ENCODE data around the gene MAPK7.

MAPK7 gene

DNA sequence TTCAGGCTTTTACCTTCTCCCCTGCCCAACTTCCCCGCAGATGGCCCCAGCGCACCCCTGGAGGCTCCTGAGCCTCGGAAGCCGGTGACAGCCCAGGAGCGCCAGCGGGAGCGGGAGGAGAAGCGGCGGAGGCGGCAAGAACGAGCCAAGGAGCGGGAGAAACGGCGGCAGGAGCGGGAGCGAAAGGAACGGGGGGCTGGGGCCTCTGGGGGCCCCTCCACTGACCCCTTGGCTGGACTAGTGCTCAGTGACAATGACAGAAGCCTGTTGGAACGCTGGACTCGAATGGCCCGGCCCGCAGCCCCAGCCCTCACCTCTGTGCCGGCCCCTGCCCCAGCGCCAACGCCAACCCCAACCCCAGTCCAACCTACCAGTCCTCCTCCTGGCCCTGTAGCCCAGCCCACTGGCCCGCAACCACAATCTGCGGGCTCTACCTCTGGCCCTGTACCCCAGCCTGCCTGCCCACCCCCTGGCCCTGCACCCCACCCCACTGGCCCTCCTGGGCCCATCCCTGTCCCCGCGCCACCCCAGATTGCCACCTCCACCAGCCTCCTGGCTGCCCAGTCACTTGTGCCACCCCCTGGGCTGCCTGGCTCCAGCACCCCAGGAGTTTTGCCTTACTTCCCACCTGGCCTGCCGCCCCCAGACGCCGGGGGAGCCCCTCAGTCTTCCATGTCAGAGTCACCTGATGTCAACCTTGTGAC lies 3.6 kb downstream of the MAPK7 start:
- no peak for DNase-seq

DNA sequence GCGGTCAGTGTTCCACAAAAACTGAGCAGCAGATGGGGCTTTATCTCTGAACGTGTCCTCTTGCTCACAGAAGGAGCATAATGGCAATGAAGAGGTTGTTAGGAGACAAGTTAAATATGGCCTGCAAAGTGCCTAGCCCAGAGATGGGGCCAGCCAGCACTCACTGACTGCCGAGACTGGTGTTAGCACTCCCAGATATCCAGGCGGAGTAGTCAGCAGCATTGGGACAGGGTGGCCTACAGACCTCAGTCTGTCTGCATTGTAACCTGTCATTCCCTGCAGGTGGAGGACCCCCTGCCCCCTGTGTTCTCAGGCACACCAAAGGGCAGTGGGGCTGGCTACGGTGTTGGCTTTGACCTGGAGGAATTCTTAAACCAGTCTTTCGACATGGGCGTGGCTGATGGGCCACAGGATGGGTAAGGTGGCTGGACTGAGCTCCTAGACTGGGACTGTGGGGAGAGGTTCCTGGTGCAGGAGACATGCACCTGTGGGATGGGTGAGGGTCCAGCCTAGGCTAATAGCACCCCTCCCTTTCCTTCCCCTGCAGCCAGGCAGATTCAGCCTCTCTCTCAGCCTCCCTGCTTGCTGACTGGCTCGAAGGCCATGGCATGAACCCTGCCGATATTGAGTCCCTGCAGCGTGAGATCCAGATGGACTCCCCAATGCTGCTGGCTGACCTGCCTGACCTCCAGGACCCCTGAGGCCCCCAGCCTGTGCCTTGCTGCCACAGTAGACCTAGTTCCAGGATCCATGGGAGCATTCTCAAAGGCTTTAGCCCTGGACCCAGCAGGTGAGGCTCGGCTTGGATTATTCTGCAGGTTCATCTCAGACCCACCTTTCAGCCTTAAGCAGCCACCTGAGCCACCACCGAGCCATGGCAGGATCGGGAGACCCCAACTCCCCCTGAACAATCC lies 4.5 kb downstream of the MAPK7 start:
- no peak for DNase-seq

DNA sequence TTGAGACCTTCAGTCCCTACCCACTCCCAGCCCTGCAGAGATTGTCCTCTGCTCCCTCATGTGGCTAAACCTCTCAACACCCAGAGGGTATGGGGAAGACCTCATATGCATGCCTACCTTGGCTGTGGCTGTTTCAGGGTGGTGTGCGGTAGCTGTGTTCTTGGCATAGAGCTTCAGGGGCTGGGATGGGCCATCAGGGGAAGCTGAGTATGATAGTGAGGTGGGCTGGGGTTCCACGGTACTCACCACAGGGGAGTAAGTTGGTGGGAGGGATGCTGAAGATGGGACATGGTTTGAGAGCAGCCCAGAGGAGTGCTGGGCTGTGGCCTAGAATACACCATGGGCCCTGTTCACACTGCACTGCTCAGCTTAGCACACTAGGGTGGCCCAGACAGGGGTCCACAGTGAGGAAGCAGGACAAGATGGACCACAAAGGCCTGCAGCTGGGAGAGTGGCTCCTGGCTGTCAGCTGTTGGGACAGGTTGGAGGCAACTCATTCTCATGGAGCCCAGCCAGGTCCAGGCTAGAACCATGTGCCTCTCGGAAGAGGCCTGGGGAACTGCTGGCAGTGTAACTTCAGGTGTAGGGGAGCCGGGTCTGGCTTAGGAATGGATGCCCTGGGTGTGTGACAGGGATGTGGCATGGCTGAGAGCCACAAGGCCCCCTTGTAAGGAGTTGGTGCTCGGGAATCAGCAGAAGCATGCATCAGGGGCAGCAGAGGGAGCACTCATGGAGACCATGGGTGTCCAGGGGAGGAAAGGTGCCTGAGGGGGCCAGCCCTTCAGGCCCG lies 5.6 kb downstream of the MAPK7 start:
- DNase-seq = no peak

DNA sequence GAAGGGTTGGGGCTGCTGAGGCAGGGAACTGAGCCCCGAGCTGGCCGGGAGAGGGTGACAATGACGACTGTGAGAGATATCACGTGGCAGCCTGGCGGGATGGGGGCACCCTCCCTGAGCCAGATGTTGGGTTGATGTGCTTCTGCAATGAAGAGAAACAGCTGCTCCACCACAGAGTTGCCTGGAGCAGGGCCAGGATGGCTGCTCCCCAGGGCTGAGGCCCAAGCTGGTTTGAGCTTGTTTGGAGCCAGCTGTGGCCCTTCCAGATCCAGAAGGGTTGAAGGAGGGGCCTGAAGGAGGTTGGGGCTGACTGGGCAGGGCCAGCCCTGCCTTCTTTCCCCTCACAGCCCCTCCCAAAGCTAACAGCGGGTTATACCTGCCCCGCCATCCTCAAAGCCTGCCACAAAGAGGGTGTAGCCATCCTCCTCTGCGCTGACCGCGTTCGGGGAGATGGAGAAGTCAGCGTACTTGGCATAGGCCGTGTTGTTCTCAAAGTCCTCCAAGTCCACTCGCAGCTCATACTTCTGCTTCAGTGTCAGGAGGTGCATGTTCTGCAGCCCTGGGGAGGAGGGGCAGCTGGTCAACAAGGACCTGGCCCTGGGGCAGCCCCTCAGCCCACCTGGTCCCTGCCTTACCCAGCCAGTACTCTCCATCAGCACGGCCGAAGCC lies 6.6 kb downstream of the MAPK7 start:
- peak; percentile 84 for DNase-seq

DNA sequence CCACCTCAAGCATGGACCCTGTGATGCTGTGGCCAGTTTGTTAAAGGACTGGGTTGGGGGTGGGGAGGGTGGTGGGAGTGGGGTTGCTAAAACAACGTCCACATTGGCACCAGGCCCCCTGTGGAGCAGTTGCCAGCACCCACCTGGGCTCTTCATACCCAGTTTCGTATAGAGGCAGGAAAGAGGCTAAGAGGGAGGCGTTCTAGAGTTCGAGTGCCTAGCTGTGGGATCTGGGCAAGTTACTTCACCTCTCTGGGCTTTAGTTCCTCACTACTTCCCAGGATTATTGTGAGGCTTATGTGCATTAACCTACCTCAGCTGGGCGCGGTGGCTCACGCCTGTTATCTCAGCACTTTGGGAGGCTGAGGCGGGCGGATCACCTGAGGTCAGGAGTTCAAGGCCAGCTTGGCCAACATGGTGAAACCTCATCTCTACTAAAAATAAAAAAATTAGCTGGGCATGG lies 7.3 kb downstream of the MAPK7 start:
- no peak for DNase-seq

DNA sequence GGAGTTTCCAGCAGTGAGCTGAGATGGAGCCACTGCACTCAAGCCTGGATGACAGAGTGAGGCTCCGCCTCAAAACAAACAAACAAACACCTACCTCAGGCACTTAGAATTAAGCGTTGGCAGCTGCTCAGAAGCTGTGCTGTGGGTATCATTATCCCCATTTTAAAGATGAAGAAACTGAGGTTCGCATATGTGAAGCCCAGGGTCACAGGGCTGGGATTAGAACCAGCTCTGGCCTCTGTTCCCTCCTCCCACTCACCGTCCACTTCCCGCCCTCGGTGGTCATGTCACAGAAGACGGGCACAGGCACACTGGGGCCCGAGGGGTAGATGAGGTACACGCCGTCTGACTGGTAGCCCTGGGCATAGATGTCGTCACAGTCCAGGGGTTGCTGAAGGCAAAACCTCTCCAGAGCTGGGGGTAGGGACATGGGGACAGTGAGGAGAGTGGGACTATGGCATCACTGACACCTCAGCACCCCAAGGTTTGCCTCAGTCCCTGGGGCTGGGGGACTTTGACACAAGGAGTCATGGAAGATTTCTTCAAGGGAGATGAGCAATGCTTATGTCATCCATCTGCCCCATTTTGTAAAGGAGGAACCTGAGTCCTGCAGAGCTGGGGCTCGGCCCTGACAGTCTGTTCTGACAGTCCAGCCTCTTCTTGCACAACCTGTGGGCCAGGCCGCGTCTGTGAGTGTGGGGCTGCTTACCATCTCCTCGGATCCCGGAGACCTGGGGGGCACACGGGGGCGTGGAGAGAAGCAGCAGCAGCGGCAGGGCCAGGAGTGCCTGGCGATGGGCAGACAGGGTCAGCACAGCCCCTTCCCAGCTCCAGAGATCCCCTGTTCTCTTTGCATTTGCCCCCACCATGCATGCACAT lies 8.0 kb downstream of the MAPK7 start:
- no peak for DNase-seq

DNA sequence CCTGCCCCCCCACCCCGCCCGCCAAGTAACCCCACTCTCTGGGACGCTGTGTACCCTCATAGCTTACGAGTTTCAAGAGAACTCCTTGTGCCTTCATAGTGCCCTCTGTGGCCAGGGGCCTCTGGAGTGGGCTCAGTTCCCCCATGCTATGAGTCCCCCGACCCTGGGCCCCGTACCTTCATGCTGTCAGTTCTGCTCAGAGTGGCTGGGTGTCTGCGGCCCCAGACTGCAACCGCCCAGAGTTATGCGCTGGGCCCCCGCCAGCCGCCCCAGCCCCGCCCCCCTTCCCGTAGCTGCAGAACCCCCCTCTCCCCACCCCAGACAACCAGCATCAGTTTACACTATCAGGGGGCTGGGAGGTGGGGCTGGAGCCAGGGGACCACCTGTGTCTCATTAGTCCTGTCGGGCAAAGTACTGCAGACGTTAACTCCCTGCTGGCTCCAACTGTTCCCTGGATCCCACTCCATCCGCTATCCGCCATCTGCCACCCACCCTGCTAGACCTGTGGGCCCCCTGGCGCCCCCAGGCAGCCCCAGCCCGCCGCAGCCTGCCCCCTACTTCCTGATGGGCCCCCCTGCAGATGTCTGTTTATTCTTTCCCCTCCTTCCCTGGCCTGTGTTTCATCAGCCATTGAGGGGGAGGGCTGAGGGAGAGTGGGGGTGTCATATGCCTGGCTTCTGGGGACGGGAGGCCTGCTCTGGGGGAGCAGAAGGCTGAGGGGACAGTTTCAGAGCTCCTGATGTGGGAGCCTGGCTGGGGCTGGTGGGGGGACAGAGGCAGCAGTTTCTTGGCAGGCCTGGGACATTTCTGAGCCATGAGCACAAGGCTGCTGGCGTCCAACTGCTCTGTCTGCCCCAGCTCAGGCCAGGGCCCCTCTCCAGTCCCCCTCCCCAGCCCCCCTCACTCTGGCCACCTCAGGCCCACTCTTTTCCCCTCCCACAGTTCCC lies 8.9 kb downstream of the MAPK7 start, which contains the start of gene MFAP4:
Gene MFAP4, minus strand, starts transcription at position 217 of the 947 bp plus-strand sequence. Its CDS starts 35 bp downstream, at position 182.
- DNase-seq = peak; percentile 99

DNA sequence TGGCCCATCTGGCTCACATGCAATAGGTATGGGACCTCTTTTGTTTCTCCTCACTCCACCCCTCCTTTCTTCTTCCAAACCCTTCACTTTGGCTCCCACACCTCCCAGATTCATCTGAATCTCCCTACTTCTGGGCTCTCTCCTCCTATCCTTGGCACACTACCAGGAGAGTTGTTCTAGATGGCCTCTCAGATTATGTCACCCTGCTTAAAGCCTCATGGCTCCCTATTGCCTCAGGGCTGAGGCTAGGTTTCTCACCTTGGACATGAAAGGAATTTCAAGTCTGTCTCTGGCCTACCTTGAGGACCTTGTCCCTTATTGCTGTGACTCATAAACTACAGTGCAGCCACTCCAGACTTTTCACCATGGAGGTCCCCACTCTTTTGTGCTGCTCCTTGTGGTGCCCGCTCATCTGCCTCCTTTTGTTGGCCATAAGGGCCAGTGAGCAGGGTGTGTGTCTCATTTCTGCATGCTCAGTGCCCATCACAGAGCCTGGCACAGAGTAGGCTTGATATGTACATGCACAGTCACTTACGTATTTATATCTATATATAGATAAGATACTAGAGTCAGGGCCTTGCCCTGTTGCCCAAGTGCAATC lies 9.7 kb downstream of the MAPK7 start:
- DNase-seq = peak; percentile 96

DNA sequence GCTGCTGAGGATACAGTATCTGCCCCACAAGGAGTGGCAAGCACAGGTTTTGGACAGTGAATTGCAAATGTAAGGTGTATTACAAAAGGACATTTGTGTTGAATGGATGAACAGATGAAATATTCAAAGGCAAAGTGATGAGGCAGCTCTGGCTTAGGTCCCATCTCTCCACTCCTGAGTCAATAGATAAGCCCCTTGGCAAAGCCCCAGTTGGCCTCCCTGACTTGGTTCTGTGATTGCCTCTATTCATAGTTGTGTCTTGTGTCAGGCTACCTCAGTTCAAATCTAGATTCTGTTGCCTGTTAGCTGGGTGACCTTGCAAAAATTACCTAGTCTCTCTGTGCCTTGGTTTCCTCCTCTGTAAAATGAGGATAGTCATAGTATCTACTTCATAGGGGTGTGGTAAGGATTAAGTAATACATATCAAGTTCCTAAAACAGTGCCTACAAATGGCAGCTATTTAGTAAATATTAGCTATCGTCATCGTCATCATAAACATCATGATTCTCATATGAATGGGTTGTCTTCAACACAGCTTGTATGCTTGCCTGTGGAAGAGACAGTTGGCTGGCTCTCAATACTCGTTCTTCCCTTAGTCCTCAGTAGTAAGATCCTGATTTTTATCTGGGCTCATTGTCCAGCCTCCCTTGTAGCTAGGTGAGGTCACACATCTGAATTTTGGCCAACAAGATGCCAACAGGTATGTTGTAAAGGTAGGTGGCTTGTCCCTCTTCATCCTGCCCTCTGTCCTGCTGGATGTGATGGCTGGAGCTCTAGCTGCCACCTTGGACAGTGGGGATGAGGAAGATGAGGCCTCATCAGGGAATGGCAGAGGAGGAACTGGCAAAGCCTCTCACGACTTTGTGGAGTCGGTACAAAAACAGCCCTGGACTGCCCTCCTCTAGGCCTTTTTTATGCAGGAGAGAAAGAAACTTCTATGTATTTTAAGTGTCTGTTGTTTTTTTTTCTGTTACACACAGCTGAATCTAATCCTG lies 10.8 kb downstream of the MAPK7 start:
- DNase-seq = no peak

DNA sequence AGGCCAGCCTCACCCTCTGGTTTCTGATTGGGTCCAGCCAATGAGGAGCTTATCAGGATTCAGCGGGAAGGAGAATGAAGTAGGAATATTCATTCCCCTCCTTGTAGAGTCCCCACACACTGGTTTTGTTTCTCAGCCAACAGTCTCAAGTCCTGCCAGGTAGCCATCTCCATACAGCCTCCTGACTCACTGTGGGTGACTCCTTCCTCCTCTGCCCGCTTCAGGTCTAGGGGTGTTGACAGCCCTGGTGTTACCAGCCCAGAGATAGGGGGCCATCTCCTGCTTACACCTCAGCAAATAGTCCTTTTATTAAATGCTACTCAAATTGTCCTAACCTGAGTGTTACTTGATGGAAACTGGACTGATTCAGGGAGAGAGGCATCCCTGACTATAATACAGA lies 12.7 kb downstream of the MAPK7 start:
- no peak for DNase-seq

DNA sequence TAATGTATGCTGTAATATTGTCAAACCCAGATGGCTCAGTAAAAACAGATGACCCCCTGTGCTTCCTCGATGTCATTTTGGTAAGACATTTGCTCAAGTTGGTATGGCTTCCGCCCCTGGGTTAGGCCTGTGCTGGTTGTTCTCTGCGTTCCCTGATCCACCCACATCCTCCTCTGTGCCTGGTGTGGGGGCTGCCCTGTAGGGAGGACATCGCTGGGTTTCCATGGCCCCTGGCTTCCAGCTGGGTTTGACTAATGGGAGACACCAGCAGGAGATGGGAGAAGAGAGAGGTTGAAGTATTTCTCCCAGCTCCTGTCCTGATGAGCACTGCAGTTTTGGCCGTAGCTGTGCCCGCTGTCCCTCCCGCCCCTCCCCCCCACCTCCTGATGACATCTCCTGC lies 13.1 kb downstream of the MAPK7 start:
- no peak for DNase-seq

DNA sequence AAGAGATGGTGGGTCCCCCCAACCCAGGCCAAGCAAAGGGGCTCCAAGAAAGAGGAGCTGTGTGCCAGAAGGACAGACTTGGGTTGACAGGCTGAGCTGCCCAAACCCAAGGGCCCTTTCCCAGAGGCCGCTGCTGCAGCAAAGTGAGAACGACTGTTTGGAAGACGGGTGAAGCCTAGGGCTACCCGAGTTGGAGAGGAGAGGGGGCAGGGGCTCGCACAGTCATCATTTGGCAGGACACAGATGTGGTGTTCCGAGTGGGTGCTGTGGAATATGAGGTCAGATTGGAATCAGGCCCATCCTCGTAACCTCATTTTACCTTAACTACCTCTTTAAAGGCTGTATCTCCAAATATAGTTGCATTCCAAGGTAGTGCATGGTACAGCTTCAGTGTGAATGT lies 14.0 kb downstream of the MAPK7 start:
- no peak for DNase-seq

DNA sequence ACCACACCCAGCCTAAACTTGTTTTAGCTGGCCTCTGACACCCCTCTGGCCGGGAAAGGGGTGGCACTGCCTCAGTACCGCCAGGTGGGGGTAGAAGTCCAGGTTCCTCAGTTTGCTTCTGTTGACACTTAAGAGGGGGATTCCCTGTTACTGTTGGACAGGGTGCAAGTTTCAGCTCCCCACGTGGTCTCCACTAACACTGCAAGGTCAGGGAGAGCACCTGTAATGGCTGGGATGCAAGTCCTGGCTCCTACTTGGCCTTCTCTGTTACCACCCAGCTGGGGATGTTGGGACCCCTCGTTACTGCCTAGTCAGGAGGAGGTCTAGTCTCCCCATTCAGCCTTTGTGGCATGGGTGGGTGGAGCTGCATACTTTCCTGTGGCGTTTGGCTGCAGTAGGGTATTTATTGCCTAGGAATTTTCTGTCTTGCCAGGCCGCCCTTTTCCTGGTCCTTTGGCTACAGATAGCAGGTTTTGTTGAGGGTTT lies 19.3 kb downstream of the MAPK7 start:
- no peak for DNase-seq

DNA sequence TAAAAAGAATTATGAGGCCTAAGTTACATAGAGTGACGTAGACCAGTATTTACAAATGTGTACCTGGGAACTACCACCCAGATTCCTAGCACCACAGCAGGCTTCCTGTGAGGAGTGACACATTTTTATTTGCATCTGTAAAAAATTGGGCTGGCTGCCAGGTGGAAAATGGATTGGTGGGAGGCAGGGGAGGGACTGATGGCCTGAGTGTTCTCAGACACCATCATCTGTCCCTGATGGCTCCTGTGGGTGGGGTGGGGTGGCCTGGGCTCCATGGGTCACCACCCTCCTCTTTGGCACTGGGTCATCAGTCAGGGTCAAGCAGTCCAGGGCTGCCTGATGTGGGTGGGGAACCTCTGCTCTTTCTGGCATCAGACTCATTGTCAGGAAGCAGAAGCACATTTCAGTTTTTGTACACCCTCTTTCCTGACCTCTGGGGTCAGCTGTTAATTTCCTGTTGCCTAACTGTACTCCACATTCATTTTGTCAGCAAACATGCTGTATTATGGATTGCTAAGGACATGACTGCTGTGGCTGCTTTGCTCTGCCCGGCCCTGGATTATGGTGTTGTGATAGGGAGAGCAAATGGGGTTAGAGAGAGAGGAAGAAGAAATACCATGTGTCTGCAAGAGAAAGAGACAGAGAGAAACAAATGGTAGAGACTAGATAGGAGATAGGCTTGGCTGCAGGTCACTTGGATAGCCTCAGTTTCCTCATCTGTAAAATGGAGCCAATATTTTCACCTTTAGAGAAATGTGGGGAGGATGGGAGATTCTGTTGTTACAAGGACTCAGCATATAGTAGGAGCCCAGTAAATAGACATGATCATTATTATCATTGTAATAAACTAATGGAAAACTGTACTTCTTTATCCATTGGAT lies 20.2 kb downstream of the MAPK7 start:
- DNase-seq = no peak

DNA sequence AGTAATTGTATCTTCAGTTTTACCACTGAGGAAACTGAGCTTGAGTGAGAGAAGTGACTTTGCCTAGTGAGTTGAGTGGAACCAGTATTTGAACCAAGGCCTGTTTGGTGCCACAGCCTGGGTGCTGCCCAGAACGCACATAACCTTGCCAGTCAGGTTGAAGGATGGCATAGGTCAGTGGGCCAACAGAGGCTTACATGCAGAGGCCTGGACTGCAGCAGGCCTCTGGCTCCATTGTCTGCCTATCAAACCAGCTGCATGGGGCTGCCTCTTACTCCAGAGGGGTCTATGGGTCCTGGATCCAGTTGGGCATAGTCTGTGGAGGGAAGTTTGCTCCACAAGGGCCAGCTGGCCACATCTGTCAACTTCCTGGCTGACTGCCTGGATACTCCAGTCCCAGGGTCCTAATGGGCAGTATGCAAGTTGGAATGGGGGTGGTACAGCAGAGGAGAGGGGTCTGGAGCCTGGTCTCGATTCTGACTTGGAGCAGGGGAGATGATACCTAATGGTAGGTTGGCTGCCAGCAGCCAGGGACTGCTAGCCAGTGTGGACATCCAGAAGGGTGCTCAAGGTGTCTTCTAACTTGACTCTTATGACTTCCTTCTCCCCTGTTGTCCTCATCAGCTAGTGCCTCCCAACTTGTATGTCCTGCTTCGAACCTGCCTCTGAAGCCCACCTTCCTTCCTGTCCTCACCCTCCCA lies 21.6 kb downstream of the MAPK7 start:
- DNase-seq = no peak

DNA sequence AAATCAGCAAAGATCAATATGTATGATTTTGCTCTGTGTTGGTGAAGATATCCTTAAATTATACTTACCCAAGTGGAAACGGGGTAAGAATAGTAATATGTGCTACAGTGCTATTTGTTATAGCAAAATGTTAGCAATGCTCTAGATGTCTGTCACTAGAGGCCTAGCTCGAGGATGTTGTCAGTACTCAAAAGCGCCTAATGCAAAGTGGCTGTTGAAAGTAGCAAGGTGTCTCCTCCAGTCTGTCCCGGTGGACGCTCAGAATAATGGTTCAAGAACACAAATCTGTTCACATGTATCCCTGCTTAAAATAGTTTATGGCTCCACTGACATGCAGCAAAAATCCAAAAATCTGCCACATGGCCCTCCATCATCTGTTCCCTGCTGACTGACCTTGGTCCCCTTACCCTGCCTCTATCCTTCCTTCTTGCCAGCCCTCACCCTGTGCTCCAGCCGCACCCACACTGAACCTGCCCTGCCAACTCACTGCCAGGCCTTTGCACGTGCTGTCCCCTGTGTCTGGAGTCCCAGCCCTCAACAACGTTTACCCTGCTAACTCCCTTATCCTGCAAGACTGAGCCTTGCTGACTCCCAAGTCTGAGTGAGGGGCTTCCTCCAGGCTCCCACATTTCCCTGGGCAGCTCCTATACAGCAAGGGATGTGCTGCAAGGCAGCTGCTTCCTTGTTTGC lies 23.2 kb downstream of the MAPK7 start:
- no peak for DNase-seq
